OCI-LY3 (cell line): ENCODE measurements around the gene GJA4.

ENCODE experiments used
- H2AFZ ChIP-seq: fragments of 200-600, 300-600 bp; shearing (Covaris generic); 2 replicates; pipeline ENCODE4 v1.6.0; 2014; ENCODE audit warnings: antibody characterized with exemption, low read depth, low read length
- H3K27ac ChIP-seq: fragments of 200-600, 300-600 bp; sonication (generic); 2 replicates; pipeline ENCODE4 v1.5.1; 2014; ENCODE audit warnings: mild to moderate bottlenecking, low read length, moderate library complexity, mixed read lengths
- H3K27me3 ChIP-seq: fragments of 200-600, 300-600 bp; sonication (generic); 2 replicates; pipeline ENCODE4 v1.6.1; 2014; ENCODE audit warnings: low read depth, low read length, mixed read lengths
- H3K36me3 ChIP-seq: fragments of 200-600, 300-600 bp; sonication (generic); replicated peaks from 2 replicates; pipeline ENCODE3; 2014; ENCODE audit warnings: low read depth, low read length, mixed read lengths
- H3K4me1 ChIP-seq: fragments of 300-600, 200-600 bp; sonication (generic); 2 replicates; pipeline ENCODE4 v1.6.1; 2014; ENCODE audit warnings: low read length, mixed read lengths
- H3K4me2 ChIP-seq: fragments of 200-600, 300-600 bp; sonication (generic); 2 replicates; pipeline ENCODE4 v1.6.1; 2014; ENCODE audit warnings: low read length, mixed read lengths
- H3K4me3 ChIP-seq: fragments of 300-600, 200-600 bp; sonication (generic); 2 replicates; pipeline ENCODE4 v1.5.1; 2014; ENCODE audit warnings: antibody characterized with exemption, mild to moderate bottlenecking, low read length, moderate library complexity
- H3K79me2 ChIP-seq: fragments of 300-600, 200-600 bp; shearing (Covaris generic); 2 replicates; pipeline ENCODE4 v1.6.1; 2014; ENCODE audit warnings: mild to moderate bottlenecking, low read length, mixed read lengths
- H3K9ac ChIP-seq: fragments of 300-600, 200-600 bp; shearing (Covaris generic); 2 replicates; pipeline ENCODE4 v1.6.0; 2014; ENCODE audit warnings: mild to moderate bottlenecking, low read length, moderate library complexity
- H3K9me3 ChIP-seq: fragments of 200-600, 300-600 bp; shearing (Covaris generic); 2 replicates; pipeline ENCODE4 v1.6.1; 2014; ENCODE audit warnings: low read length, mixed read lengths; ENCODE audit not compliant: insufficient read depth
- H4K20me1 ChIP-seq: fragments of 200-600, 300-600 bp; sonication (generic); 2 replicates; pipeline ENCODE4 v1.6.1; 2016; ENCODE audit warnings: low read length, mixed read lengths; ENCODE audit not compliant: insufficient read depth
- EZH2phosphoT487 ChIP-seq: fragments of 200-600 bp; shearing (Covaris generic); IDR thresholded peaks from 2 replicates; pipeline ENCODE4 v1.6.1; 2018; ENCODE audit warnings: antibody characterized with exemption, mixed run types, low read depth
- TF ChIP-seq, protein P1 (sequence below): fragments of 200-600, 300-600 bp; sonication (generic); IDR thresholded peaks from 2 replicates; pipeline ENCODE4 v1.5.1; 2014; ENCODE audit warnings: antibody characterized with exemption, low read length, low read depth

GJA4 gene

GRCh38 chr1:34844252-34844634, 51.4 kb downstream of the GJA4 start:
- H2AFZ ChIP-seq = no peak overlapping the region
- no peaks in the 10 kb centered on the region for H3K9me3 ChIP-seq
- H4K20me1 ChIP-seq = no peaks in the 10 kb centered on the region
- H3K27me3 ChIP-seq = no peaks in the 10 kb centered on the region
- no peak overlapping the region for H3K4me2 ChIP-seq
- no peaks in the 10 kb centered on the region for H3K36me3 ChIP-seq
- no peak overlapping the region for H3K27ac ChIP-seq
- H3K79me2 ChIP-seq = no peaks in the 10 kb centered on the region
- no peak overlapping the region for H3K4me3 ChIP-seq
- H3K4me1 ChIP-seq = no peaks in the 10 kb centered on the region
- H3K9ac ChIP-seq = no peak overlapping the region
- TF ChIP-seq EZH2phosphoT487 = no peak
- TF ChIP-seq, protein P1, sequence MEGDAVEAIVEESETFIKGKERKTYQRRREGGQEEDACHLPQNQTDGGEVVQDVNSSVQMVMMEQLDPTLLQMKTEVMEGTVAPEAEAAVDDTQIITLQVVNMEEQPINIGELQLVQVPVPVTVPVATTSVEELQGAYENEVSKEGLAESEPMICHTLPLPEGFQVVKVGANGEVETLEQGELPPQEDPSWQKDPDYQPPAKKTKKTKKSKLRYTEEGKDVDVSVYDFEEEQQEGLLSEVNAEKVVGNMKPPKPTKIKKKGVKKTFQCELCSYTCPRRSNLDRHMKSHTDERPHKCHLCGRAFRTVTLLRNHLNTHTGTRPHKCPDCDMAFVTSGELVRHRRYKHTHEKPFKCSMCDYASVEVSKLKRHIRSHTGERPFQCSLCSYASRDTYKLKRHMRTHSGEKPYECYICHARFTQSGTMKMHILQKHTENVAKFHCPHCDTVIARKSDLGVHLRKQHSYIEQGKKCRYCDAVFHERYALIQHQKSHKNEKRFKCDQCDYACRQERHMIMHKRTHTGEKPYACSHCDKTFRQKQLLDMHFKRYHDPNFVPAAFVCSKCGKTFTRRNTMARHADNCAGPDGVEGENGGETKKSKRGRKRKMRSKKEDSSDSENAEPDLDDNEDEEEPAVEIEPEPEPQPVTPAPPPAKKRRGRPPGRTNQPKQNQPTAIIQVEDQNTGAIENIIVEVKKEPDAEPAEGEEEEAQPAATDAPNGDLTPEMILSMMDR = no peak
